GM18511 (cell line): ENCODE results near the gene NQO2.
"Not testable (repeated sequence)": the region's sequence is repeated elsewhere in the genome, so short reads cannot be mapped to it uniquely, and the experiment has no call there.

Source experiments
- ATAC-seq: cut with Tn5 transposase; IDR thresholded peaks from one replicate; pipeline ENCODE4 v1.9.1; 2021; ENCODE audit warnings: mild to moderate bottlenecking, moderate library complexity; ENCODE audit not compliant: unreplicated experiment

The NQO2 gene

GRCh38 chr6:3036861-3037637, 37.4 kb downstream of the NQO2 start:
- no peak for ATAC-seq

- no peak for ATAC-seq
These were observed 38.1 kb downstream of the NQO2 start for GRCh38 chr6:3037638-3038365.

GRCh38 chr6:3039384-3039783, 39.7 kb downstream of the NQO2 start:
- ATAC-seq, result no peak

GRCh38 chr6:3041147-3041546, 41.5 kb downstream of the NQO2 start:
- ATAC-seq, result no peak

- ATAC-seq, result no peak
These were observed 41.9 kb downstream of the NQO2 start for GRCh38 chr6:3041606-3042005.

GRCh38 chr6:3045369-3045768, 45.7 kb downstream of the NQO2 start:
- ATAC-seq, result no peak

GRCh38 chr6:3045777-3046176, 46.1 kb downstream of the NQO2 start:
- no peak for ATAC-seq

- no peak for ATAC-seq
These were observed 46.6 kb downstream of the NQO2 start for GRCh38 chr6:3046295-3046694.

GRCh38 chr6:3048009-3048408, 48.3 kb downstream of the NQO2 start:
- not testable (repeated sequence) for ATAC-seq

- no peak for ATAC-seq
These were observed 53.0 kb downstream of the NQO2 start for GRCh38 chr6:3052481-3053230.

GRCh38 chr6:3053231-3053508, 53.5 kb downstream of the NQO2 start:
- no peak for ATAC-seq

GRCh38 chr6:3054229-3055157, 54.8 kb downstream of the NQO2 start:
- ATAC-seq, result not testable (repeated sequence)

- not testable (repeated sequence) for ATAC-seq
These were observed 55.4 kb downstream of the NQO2 start for GRCh38 chr6:3055158-3055499.

GRCh38 chr6:3057063-3057770, 57.5 kb downstream of the NQO2 start:
- no peak for ATAC-seq

- ATAC-seq, result no peak
These were observed 59.3 kb downstream of the NQO2 start for GRCh38 chr6:3058957-3059356.

- not testable (repeated sequence) for ATAC-seq
These were observed 60.4 kb downstream of the NQO2 start for GRCh38 chr6:3060092-3060491.

GRCh38 chr6:3061501-3061941, 61.8 kb downstream of the NQO2 start:
- no peak for ATAC-seq

- ATAC-seq, result not testable (repeated sequence)
These were observed 63.6 kb downstream of the NQO2 start for GRCh38 chr6:3063340-3063732.

- peak; percentile 69 for ATAC-seq
These were observed 64.3 kb downstream of the NQO2 start for GRCh38 chr6:3063733-3064700.
